Neural progenitor cell (in vitro differentiated cells): Measurements from ENCODE around the gene LTBP2. TPM values are rescaled to one million over a fixed set of nuclear protein-coding genes. Genes with fewer than 3 reads are reported as not detected.

ENCODE experiments used
- DNase-seq: peaks from one replicate; pipeline ENCODE4 v3.0.0-alpha.2; 2016; ENCODE audit warnings: low spot score
- H2AFZ ChIP-seq: fragments of 200-600 bp; sonication (generic); replicated peaks from 2 replicates; pipeline ENCODE4 v1.6.1; 2016; ENCODE audit warnings: antibody characterized with exemption
- H3F3A ChIP-seq: fragments of 200-600 bp; sonication (generic); 2 replicates; pipeline ENCODE4 v1.6.1; 2016; ENCODE audit warnings: antibody characterized with exemption, low read depth
- H3K27ac ChIP-seq: fragments of 200-600 bp; sonication (generic); 2 replicates; pipeline ENCODE4 v1.5.1; 2016; ENCODE audit warnings: mild to moderate bottlenecking
- H3K27me3 ChIP-seq: fragments of 200-600 bp; sonication (generic); 2 replicates; pipeline ENCODE4 v1.6.1; 2016; ENCODE audit warnings: mild to moderate bottlenecking, moderate library complexity
- H3K36me3 ChIP-seq: fragments of 200-600 bp; sonication (generic); 2 replicates; pipeline ENCODE4 v1.5.1; 2016
- H3K4me1 ChIP-seq: fragments of 200-600 bp; sonication (generic); 2 replicates; pipeline ENCODE4 v1.6.1; 2016; ENCODE audit warnings: mixed run types
- H3K4me2 ChIP-seq: fragments of 200-600 bp; sonication (generic); 2 replicates; pipeline ENCODE4 v1.6.1; 2016
- H3K4me3 ChIP-seq: fragments of 200-600 bp; sonication (generic); 2 replicates; pipeline ENCODE4 v1.5.1; 2016
- H3K79me2 ChIP-seq: fragments of 200-600 bp; sonication (generic); 2 replicates; pipeline ENCODE4 v1.6.1; 2016; ENCODE audit warnings: low read depth
- H3K9ac ChIP-seq: fragments of 200-600 bp; sonication (generic); 2 replicates; pipeline ENCODE4 v1.6.1; 2016
- H3K9me3 ChIP-seq: fragments of 200-600 bp; sonication (generic); 2 replicates; pipeline ENCODE4 v1.5.1; 2016; ENCODE audit warnings: low read depth
- H4K20me1 ChIP-seq: fragments of 200-600 bp; sonication (generic); 2 replicates; pipeline ENCODE4 v1.6.1; 2016; ENCODE audit warnings: low read depth
- H3K27ac Mint-ChIP-seq: 3 replicates; pipeline ENCODE4 v1.8.0; 2021; ENCODE audit warnings: mixed read lengths
- H3K27me3 Mint-ChIP-seq: 2 replicates; pipeline ENCODE4 v1.8.0; 2022; ENCODE audit warnings: low read depth, mild to moderate bottlenecking, inconsistent platforms, moderate library complexity, mixed read lengths; ENCODE audit not compliant: insufficient read depth
- H3K36me3 Mint-ChIP-seq: 3 replicates; pipeline ENCODE4 v1.8.0; 2021; ENCODE audit warnings: mixed read lengths
- H3K4me1 Mint-ChIP-seq: 3 replicates; pipeline ENCODE4 v1.8.0; 2021; ENCODE audit warnings: mixed read lengths
- H3K4me3 Mint-ChIP-seq: 3 replicates; pipeline ENCODE4 v1.8.0; 2021; ENCODE audit warnings: mild to moderate bottlenecking, moderate library complexity, mixed read lengths
- H3K9me3 Mint-ChIP-seq: 3 replicates; pipeline ENCODE4 v1.8.0; 2020; ENCODE audit warnings: mixed read lengths
- EZH2 ChIP-seq: fragments of 200-600 bp; sonication (generic); IDR thresholded peaks from 2 replicates; pipeline ENCODE4 v1.6.1; 2017; ENCODE audit warnings: antibody characterized with exemption, mild to moderate bottlenecking, moderate library complexity
- EZH2phosphoT487 ChIP-seq: fragments of 200-600 bp; sonication (generic); IDR thresholded peaks from 2 replicates; pipeline ENCODE4 v1.6.1; 2017; ENCODE audit warnings: antibody characterized with exemption
- total RNA-seq: library from RNA; depleted of rRNA; stranded (reverse); fragments of >200 nt; gene quantifications from 2 replicates; pipeline ENCODE4 v1.2.3, GENCODE V29; 2015; ENCODE audit warnings: low replicate concordance
- TF ChIP-seq, protein P1 (sequence below): fragments of 200-600 bp; sonication (generic); IDR thresholded peaks from 2 replicates; pipeline ENCODE4 v1.5.1; 2017; ENCODE audit warnings: antibody characterized with exemption, mild to moderate bottlenecking

LTBP2 gene
- total RNA-seq, 1 donor from 2014 or later = 0.43 TPM

- H3K9me3 ChIP-seq = no peaks in the 10 kb centered on the region
- Mint-ChIP-seq H3K9me3 (no peaks in the 10 kb centered on the region), H3K36me3 (no peaks in the 10 kb centered on the region), H3K27ac (no peak overlapping the region), H3K4me3 (no peak overlapping the region), H3K27me3 (no peaks in the 10 kb centered on the region), H3K4me1 (peaks cover 29% of the 10 kb centered on the region)
- no peak overlapping the region for H3K4me2 ChIP-seq
- H3K27ac ChIP-seq = no peak overlapping the region
- no peaks in the 10 kb centered on the region for H3K27me3 ChIP-seq
- peak; percentile 73 for DNase-seq
- no peak overlapping the region for H2AFZ ChIP-seq
- H3F3A ChIP-seq = peaks cover 15% of the 10 kb centered on the region
- H3K36me3 ChIP-seq = no peaks in the 10 kb centered on the region
- H3K4me3 ChIP-seq = no peak overlapping the region
- peaks cover 21% of the 10 kb centered on the region for H3K4me1 ChIP-seq
- no peak overlapping the region for H3K9ac ChIP-seq
- no peaks in the 10 kb centered on the region for H4K20me1 ChIP-seq
- TF ChIP-seq, protein P1, sequence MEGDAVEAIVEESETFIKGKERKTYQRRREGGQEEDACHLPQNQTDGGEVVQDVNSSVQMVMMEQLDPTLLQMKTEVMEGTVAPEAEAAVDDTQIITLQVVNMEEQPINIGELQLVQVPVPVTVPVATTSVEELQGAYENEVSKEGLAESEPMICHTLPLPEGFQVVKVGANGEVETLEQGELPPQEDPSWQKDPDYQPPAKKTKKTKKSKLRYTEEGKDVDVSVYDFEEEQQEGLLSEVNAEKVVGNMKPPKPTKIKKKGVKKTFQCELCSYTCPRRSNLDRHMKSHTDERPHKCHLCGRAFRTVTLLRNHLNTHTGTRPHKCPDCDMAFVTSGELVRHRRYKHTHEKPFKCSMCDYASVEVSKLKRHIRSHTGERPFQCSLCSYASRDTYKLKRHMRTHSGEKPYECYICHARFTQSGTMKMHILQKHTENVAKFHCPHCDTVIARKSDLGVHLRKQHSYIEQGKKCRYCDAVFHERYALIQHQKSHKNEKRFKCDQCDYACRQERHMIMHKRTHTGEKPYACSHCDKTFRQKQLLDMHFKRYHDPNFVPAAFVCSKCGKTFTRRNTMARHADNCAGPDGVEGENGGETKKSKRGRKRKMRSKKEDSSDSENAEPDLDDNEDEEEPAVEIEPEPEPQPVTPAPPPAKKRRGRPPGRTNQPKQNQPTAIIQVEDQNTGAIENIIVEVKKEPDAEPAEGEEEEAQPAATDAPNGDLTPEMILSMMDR = peak; percentile 97
- TF ChIP-seq EZH2phosphoT487 (no peak), EZH2 (no peak)
- H3K79me2 ChIP-seq = no peaks in the 10 kb centered on the region
Observed at GRCh38 chr14:74478996-74479635, 132.9 kb downstream of the LTBP2 start.

DNA sequence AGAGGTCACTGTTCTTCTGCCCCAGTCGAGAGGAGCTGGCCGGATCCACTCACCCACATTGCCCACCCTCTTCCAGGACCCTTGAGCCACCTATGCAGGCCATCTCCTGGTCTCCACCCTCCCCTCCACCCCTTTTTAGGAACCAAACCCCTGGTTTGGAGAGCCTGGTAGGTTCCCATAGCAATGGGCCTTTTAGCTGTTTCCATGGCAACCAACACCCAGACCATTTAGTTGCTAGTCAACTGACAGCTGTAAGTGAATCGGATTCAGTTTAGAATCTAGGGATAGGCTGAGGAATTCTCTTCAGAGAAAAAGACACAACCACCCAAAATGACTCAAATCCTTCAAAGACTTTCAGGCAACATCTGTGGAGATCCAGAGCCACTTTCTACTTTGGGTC, 135.4 kb downstream of the LTBP2 start:
- Histone ChIP-seq H3F3A (peaks cover 15% of the 10 kb centered on the region), H4K20me1 (no peaks in the 10 kb centered on the region), H3K9me3 (no peaks in the 10 kb centered on the region), H3K4me3 (no peak overlapping the region), H3K4me1 (peaks cover 21% of the 10 kb centered on the region), H3K36me3 (no peaks in the 10 kb centered on the region), H3K79me2 (no peaks in the 10 kb centered on the region), H3K27me3 (no peaks in the 10 kb centered on the region), H3K9ac (no peak overlapping the region), H3K27ac (no peak overlapping the region), H2AFZ (no peak overlapping the region), H3K4me2 (no peak overlapping the region)
- Mint-ChIP-seq H3K9me3 (no peaks in the 10 kb centered on the region), H3K27ac (no peak overlapping the region), H3K4me3 (no peak overlapping the region), H3K27me3 (no peaks in the 10 kb centered on the region), H3K36me3 (peaks cover 2% of the 10 kb centered on the region), H3K4me1 (peaks cover 29% of the 10 kb centered on the region)
- TF ChIP-seq, protein P1 = no peak
- TF ChIP-seq EZH2phosphoT487 = no peak
- no peak for TF ChIP-seq EZH2
- peak; percentile 81 for DNase-seq

DNA sequence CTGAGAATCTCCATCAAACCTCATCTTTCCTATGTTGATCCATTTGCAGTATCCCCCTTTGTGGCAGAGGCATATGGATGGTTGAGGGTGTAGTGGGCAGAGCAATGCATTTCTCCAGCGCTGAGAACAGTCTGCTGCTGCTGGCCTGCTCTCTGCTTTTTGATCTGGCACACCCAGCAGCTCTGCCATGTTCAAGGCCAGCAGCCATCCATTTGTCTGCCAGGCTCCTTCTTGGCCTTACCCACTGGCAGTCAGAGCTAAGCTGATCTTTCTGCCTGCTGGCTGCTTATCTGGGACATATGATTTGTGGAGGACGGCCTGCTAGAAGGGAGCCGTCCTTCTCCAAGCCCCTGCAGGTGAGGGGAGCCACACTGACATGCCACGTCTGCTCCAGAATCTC, 135.9 kb downstream of the LTBP2 start:
- no peaks in the 10 kb centered on the region for H3K36me3 ChIP-seq
- H2AFZ ChIP-seq = no peak overlapping the region
- no peaks in the 10 kb centered on the region for H3K9me3 ChIP-seq
- Mint-ChIP-seq H3K36me3 (peaks cover 2% of the 10 kb centered on the region), H3K9me3 (no peaks in the 10 kb centered on the region), H3K27ac (peak overlapping the region; percentile 76), H3K27me3 (no peaks in the 10 kb centered on the region), H3K4me1 (peaks cover 29% of the 10 kb centered on the region), H3K4me3 (no peak overlapping the region)
- DNase-seq = no peak
- no peaks in the 10 kb centered on the region for H3K27me3 ChIP-seq
- H3K4me3 ChIP-seq = no peak overlapping the region
- H3K27ac ChIP-seq = no peak overlapping the region
- no peak for TF ChIP-seq EZH2
- no peak for TF ChIP-seq EZH2phosphoT487
- TF ChIP-seq, protein P1 = no peak
- H3F3A ChIP-seq = peaks cover 15% of the 10 kb centered on the region
- no peaks in the 10 kb centered on the region for H3K79me2 ChIP-seq
- no peaks in the 10 kb centered on the region for H4K20me1 ChIP-seq
- no peak overlapping the region for H3K9ac ChIP-seq
- H3K4me2 ChIP-seq = no peak overlapping the region
- peaks cover 21% of the 10 kb centered on the region for H3K4me1 ChIP-seq
